Urinary bladder (tissue), 4 donors: Measurements from ENCODE around the gene NADSYN1. TPM values are rescaled to one million over a fixed set of nuclear protein-coding genes. Genes with fewer than 3 reads are reported as not detected.
"Not testable (repeated sequence)": the region's sequence is repeated elsewhere in the genome, so short reads cannot be mapped to it uniquely, and the experiment has no call there.

Source experiments
- DNase-seq: peaks from one replicate; pipeline ENCODE4 v3.0.0-alpha.2; 2015; ENCODE audit errors: extremely low spot score
- H3K27ac ChIP-seq: one replicate; pipeline ENCODE4 v1.5.1; 2013; ENCODE audit warnings: low read depth, mild to moderate bottlenecking, moderate library complexity
- H3K36me3 ChIP-seq: one replicate; pipeline ENCODE4 v1.6.1; 2013; ENCODE audit warnings: mild to moderate bottlenecking, moderate library complexity; ENCODE audit not compliant: insufficient read depth
- H3K4me1 ChIP-seq: one replicate; pipeline ENCODE4 v1.6.1; 2013; ENCODE audit warnings: mild to moderate bottlenecking, moderate library complexity; ENCODE audit not compliant: insufficient read depth
- H3K4me3 ChIP-seq: one replicate; pipeline ENCODE4 v1.5.1; 2013; ENCODE audit warnings: low read depth, low read length
- WGBS: extraction: QIAGEN DNeasy Blood & Tissue Kit; methylation state at CpG from one replicate; pipeline ENCODE4 v1.1.7; 2013; 5-methylcytosine and 5-hydroxymethylcytosine counted together
- polyA plus RNA-seq: library from polyadenylated mRNA; stranded (reverse); fragments of 200-250 nt; gene quantifications from one replicate; pipeline ENCODE4 v1.2.3, GENCODE V29; 2013
- total RNA-seq: library from RNA; depleted of rRNA; stranded (reverse); fragments of >200 nt; gene quantifications from one replicate; pipeline ENCODE4 v1.2.3, GENCODE V29; 2014
- donor health status: healthy with polysubstance abuse.
- donor health status: healthy.

The NADSYN1 gene
- total and polyA plus RNA-seq, 2 donors: 47.8 to 59.3 TPM

DNA sequence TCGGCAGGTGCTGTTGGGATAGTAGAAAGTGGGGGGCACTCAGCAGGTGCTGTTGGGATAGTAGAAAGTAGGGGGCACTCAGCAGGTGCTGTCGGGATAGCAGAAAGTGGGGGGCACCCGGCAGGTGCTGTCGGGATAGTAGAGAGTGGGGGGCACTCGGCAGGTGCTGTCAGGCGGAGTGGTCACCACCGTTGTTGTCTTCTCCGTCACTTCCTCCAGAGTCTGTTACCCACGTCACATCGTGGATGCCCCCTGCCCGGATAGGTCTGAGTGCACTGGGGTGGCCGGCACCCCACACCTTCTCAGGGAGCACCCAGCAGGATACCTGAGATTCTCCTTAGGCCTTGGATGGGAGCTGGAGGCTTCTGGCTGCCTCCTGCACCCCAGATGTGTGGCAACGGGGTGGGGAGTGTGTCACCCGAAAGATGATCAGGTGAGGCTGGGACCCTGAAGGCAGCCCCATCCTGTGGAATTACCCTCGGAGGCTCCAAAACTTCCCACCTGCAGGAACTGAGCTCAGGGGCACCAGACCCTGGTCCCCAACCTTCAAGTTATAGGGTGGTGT, 50.0 kb downstream of the NADSYN1 start:
- Histone ChIP-seq H3K4me1 (no peaks in the 10 kb centered on the region), H3K4me3 (no peak overlapping the region), H3K27ac (no peak overlapping the region), H3K36me3 (peaks cover 3% of the 10 kb centered on the region)
- WGBS: 97% methylated on average over 15 of the region's 15 CpGs
- no peak for DNase-seq

DNA sequence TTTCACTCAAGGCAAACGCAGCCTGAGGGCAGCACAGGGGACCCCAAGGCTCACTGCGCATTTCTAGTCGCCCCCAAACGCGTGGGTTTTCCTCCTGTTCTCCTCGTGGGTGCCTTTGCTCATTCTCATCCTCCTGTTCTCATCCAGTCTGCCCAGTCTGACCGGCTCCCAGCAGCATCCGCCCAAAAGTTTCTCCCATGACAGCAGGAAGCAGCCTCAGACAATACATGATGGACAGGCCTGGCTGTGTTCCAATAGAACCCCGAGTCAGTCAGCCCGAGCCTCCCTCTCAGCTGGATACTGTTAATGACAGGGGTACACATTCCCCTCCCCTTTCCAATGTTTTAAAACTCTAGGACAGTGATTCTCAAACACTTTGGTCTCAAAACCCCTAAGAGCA, 51.5 kb downstream of the NADSYN1 start:
- no peak overlapping the region for H3K4me3 ChIP-seq
- no peak overlapping the region for H3K27ac ChIP-seq
- WGBS: 64% methylated on average over 10 of the region's 10 CpGs
- H3K36me3 ChIP-seq: peaks cover 3% of the 10 kb centered on the region
- no peaks in the 10 kb centered on the region for H3K4me1 ChIP-seq
- DNase-seq: no peak

DNA sequence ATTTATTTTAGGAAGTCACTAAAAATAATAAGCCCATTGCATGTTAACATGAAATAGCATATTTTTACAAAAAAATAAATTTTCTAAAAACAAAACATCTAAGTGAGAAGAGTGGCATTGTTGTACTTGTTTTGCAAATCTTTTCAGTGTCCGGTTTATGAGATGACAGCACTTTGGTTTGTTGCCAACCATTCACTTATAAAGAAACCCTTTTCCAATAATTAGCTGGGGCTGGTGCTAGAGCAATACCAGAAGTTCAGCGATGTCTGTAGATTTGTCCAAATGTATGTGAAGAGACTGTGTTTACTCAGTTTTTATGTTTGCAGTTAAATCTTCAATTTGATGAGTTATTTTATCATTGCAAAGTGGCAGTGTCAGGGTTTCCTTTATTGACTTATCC, 52.0 kb downstream of the NADSYN1 start:
- no peak for DNase-seq
- H3K4me3 ChIP-seq: no peak overlapping the region
- WGBS: 55% methylated on average over 2 of the region's 2 CpGs
- peaks cover 3% of the 10 kb centered on the region for H3K36me3 ChIP-seq
- no peak overlapping the region for H3K27ac ChIP-seq
- no peaks in the 10 kb centered on the region for H3K4me1 ChIP-seq

- peaks cover 3% of the 10 kb centered on the region for H3K36me3 ChIP-seq
- H3K4me1 ChIP-seq: no peaks in the 10 kb centered on the region
- no peak for DNase-seq
- no peak overlapping the region for H3K4me3 ChIP-seq
- no peak overlapping the region for H3K27ac ChIP-seq
- 76% methylated on average over 9 of the region's 9 CpGs for WGBS
Measured at GRCh38 chr11:71505781-71506180, 52.8 kb downstream of the NADSYN1 start.

- Histone ChIP-seq H3K4me1 (no peaks in the 10 kb centered on the region), H3K36me3 (peaks cover under 1% of the 10 kb centered on the region), H3K4me3 (no peak overlapping the region), H3K27ac (no peak overlapping the region)
- DNase-seq: no peak
- WGBS: 93% methylated on average over 5 of the region's 5 CpGs
Measured at GRCh38 chr11:71507102-71507501, 54.1 kb downstream of the NADSYN1 start.

- Histone ChIP-seq H3K27ac (no peak overlapping the region), H3K36me3 (no peaks in the 10 kb centered on the region), H3K4me1 (no peaks in the 10 kb centered on the region), H3K4me3 (no peak overlapping the region)
- no peak for DNase-seq
- 93% methylated on average over 55 of the region's 55 CpGs for WGBS
Measured at GRCh38 chr11:71518506-71519471, 65.8 kb downstream of the NADSYN1 start.

- no peak for DNase-seq
- Histone ChIP-seq H3K36me3 (no peaks in the 10 kb centered on the region), H3K4me3 (no peak overlapping the region), H3K4me1 (no peaks in the 10 kb centered on the region), H3K27ac (no peak overlapping the region)
- 33% methylated on average over 10 of the region's 10 CpGs for WGBS
Measured at GRCh38 chr11:71519546-71519945, 66.5 kb downstream of the NADSYN1 start.

DNA sequence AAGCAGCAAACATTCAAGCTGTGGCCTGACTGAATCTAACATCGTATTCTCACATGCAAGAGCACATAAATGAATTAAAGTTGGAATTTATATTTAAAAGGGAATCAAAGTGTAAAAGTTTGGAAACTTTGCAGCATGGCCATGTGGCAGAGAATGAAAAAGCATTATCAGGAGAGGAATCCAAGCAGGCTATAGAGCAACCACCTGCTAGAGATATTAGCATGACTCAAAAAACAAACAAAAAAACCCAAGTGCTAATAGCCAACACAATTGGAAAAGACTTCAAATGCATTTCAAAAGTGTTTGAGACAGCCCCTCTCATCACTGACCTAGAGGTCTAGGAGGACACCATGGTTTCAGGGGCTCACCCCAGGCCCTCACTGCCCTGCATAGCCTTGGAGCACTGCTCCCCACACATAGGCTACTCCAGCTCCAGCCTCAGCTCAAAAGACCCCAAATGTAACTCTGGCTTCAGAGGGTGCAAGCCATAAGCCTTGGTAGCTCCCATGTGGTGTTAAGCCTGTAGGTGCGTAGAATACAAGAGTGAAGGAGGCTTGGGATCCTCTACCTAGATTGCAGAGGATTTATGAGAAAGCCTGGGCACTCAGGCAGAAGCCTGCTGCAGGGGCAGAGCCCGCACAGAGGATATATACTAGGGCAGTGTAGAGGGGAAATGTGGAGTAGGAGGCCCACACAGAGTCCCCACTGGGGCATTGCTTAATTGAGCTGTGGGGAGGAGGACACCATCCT, 72.4 kb downstream of the NADSYN1 start:
- Histone ChIP-seq H3K4me1 (no peaks in the 10 kb centered on the region), H3K36me3 (no peaks in the 10 kb centered on the region), H3K4me3 (no peak overlapping the region), H3K27ac (no peak overlapping the region)
- 63% methylated on average over 3 of the region's 3 CpGs for WGBS
- no peak for DNase-seq

DNA sequence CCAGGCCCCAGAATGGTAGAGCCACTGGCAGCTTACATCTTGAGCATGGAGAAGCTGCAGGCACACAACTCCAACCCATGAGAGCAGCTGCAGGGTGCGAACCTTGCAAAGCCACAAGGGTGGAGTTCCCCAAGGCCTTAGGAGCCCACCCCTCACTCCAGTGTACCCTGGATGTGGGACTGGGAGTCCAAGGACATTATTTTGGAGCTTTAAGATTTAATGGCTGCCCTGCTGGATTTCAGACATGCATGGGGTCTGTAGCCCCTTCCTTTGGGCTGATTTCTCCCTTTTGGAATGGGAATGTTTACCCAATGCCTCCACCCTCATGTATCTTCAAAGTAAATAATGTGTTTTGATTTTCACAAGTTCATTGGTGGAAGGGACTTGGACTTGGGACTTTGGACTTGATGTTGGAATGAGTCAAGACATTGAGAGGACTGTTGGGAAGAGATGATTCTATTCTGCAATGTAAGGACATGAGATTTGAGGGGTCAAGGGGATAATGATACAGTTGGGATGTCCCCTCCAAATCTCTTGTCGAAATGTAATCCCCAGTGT, 73.0 kb downstream of the NADSYN1 start:
- H3K4me1 ChIP-seq: no peaks in the 10 kb centered on the region
- no peaks in the 10 kb centered on the region for H3K36me3 ChIP-seq
- 71% methylated on average over 2 of the region's 2 CpGs for WGBS
- no peak for DNase-seq
- no peak overlapping the region for H3K4me3 ChIP-seq
- no peak overlapping the region for H3K27ac ChIP-seq

- not testable (repeated sequence) for H3K4me3 ChIP-seq, H3K4me1 ChIP-seq, DNase-seq, H3K36me3 ChIP-seq, H3K27ac ChIP-seq
- WGBS: 61% methylated on average over 10 of the region's 10 CpGs
Measured at GRCh38 chr11:71526796-71527575, 74.0 kb downstream of the NADSYN1 start, which contains the start of gene KRTAP5-7. Gene KRTAP5-7 (plus strand): TSS chr11:71527267. CDS start chr11:71527301, 34 bp downstream.

DNA sequence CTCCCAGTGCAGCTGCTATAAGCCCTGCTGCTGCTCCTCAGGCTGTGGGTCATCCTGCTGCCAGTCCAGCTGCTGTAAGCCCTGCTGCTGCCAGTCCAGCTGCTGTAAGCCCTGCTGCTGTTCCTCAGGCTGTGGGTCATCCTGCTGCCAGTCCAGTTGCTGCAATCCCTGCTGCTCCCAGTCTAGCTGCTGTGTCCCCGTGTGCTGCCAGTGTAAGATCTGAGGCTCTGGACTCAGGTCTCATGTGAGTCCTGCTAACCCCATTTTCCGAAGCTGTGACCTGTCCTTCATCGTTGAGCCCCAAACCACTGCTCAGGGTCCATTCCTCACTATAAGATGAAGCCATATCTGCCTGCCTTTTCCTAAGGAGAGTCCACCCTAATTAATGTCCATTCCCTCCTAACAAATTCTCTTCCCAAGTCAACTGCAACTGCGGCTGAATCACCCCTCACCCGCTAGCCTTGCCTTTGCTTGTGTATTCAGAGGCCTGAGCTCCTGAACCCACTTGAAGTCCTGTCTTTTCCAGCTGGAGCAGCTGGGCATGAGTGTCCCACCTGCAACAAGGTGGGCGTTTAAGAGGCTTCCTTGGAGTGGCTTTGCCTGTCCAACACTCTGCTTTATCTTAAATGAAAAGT, 74.7 kb downstream of the NADSYN1 start:
- DNase-seq: no peak
- no peak overlapping the region for H3K4me3 ChIP-seq
- WGBS: 84% methylated on average over 6 of the region's 6 CpGs

DNA sequence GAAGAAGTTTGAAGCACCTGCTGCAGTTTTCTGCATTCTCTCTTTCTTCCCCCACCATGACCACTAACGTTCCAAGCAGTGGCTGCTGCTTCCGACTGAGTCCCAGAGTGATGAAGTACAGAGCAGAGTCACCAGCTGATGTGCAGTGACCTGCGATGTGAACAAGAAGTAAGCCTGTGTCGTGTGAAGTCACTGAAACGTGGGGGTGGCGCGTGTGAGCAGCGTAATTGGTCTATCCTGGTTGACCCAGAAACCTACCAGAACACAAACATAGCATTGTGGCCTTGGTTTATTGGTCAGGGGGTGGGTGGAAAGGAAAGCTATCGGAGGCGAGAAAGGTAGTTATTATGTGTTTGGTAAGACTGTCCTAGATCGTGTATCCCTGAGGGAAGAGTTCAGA, 77.6 kb downstream of the NADSYN1 start:
- WGBS: 81% methylated on average over 11 of the region's 11 CpGs
- Histone ChIP-seq H3K4me3 (no peak overlapping the region), H3K36me3 (no peaks in the 10 kb centered on the region), H3K4me1 (no peaks in the 10 kb centered on the region), H3K27ac (no peak overlapping the region)
- DNase-seq: no peak

More for the DNA sequence above, 74.7 kb downstream of the NADSYN1 start:
- H3K36me3 ChIP-seq: no peaks in the 10 kb centered on the region
- H3K4me1 ChIP-seq: no peaks in the 10 kb centered on the region
- no peak overlapping the region for H3K27ac ChIP-seq
